ENCODE measurements around the gene LMO2. TPM values are rescaled to one million over a fixed set of nuclear protein-coding genes. Genes with fewer than 3 reads are reported as not detected.
"Not testable (repeated sequence)": the region's sequence is repeated elsewhere in the genome, so short reads cannot be mapped to it uniquely, and the experiment has no call there.

Gene LMO2
- 47.6 and 50.8 TPM in 2 replicates for total RNA-seq

DNA sequence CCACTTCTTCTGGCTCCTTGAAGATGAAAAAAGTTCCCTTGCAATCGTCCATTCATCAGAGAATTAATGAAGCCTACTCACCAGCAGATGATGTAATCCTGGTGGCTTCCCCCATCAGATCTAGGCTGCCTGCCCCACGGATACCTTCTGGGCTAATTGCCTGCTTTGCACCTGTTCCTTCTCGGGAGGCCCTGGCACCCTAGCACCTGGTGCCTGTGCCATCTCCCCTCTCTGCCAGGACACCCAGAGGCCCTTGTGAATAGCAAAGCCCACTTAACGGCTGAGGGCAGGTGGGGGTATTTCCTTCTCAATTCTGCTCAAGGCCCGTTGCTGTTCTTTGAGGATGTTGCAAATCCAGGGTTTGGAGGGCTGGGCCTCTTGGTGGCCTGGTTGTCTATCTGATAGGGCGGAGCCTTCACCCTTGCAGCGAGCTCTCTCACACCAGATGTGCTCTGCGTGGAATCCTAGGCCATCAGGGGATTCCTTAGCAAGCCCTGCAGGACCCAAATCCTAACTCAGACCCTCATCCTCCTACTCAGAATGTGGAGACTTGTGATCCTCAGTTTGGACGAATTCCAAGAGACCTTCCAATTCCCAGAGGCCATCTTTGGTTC is at the start of gene LMO2:
TSS of gene LMO2 (minus strand) at position 363 of the 614 bp plus-strand sequence. CDS start 22,360 bp downstream, outside the sequence.
- no peak for DNase-seq (ENCODE audit: low read depth in 2 of 2)

DNA sequence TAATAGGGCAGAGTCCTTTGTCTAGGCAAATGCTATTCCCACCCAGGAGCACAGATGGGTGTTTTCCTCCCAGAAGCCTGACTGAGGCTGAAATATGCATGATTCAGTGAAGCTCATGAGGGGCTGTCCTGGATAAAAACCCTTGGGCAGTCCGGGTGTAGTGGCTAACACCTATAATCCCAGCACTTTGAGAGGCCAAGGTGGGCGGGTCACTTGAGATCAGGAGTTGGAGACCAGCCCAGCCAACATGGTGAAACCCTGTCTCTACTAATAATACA is 48.6 kb upstream of the LMO2 start:
- no peak for DNase-seq (ENCODE audit: low read depth in 2 of 2)

DNA sequence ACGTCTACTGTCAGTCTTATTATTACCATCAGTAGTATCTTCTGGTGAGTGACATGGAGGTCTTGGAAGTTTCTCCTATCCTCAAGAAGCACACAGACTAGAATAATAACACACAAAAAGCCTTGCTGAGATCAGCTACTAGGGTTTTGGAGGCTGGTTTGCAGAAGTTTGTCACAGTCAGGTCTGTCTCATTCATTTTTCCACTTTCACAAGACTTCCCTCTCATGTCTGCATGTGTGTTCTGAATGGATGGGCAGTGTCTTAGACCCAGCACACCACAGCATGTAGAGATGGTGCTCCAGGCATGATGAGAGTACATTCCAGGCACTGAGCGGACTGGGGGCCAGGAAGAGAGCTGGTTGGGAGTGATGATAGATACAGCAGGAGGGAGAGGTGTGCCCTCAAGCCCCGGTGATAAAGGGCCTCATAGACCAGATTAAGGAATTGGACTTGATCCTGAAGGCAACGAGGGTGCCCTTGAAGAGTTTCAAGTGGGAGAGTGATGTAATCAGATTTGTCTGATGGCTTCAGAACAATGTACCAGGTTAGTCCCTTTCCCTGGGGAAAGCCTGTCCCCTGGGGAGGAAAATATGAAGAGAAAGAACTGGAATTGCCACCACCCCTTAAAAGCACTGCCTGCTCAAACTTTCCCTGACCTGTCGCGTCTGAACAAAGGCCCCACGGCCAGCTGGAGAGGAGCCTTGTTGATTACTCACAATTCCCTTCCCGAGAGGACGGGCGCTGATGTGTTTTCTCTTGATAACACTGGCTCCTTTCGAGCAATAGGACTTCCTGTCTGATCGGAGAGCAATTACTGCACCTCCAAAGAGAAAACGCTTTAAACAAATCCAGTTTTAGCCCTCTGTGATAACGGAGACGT is 45.1 kb upstream of the LMO2 start:
- DNase-seq (ENCODE audit: low read depth in 2 of 2), result peak in 1 of 2 donors; percentile 98

DNA sequence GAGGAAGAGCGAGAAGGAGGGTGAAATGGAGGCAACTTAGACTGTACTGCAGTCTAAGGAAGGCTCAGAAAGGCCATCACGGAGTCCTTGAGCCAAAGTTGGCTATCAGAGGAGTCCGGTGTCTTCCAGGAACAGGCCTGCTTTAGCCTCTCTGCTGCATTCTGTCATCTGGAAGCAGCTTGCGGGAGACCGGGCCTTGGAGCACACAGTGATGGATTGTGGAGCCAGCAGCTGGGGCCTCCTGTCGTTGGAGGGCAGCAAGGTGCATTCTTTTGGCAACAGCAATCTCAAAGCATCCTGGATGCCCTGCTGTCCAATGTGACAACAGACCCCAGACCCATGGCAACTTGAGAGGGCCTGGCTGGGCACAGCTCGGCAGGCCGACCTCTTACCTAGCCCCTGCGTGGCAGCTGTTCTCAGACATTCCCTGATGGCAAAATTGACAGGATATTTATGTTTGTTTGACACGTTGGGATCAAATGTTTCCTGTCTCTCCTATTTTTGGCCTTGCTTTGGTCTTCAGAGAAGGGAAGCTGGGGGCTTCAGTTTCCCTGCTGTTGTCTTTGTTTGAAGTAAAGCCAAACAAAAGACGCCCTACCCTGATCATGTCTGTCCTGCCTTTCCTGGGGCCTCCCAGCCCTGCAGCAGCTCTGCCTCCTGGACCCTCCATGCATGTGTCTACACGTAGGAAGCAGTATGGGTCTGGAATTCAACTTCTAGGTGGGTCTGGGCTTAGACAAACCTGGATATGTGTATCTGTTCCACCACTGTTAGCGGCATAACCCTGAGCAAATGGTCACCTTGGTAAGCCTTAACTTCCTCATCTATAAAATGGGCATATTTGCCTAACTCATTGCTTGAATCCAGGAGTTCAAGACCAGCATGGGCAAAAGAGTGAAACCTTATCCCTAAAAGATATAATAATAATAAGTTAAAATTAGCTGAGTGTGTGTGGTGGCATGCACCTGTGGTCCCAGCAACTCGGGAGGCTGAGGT is 43.9 kb upstream of the LMO2 start:
- peak in 1 of 2 donors; percentile 47 for DNase-seq (ENCODE audit: low read depth in 2 of 2)

DNA sequence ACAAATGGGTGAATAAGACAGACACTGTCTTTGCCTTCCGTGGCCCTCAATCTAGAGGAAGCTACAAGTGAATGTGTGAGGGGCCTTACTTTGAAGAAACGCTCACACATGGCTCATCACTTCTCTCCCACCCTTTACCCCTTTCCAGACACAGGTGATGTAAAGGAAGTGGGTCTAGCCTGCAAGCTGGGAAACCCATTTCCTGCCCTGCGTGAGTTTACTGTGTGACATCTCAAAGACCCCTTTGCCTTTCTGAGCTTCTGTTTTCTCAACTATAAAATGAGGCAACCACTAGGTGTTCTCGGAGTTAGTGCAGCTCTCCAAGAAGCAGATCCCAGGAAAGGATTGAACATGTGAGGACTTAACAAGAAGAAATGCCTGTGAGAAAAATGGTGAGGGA is 43.1 kb upstream of the LMO2 start:
- peak in 1 of 2 donors; percentile 12 for DNase-seq (ENCODE audit: low read depth in 2 of 2)

DNA sequence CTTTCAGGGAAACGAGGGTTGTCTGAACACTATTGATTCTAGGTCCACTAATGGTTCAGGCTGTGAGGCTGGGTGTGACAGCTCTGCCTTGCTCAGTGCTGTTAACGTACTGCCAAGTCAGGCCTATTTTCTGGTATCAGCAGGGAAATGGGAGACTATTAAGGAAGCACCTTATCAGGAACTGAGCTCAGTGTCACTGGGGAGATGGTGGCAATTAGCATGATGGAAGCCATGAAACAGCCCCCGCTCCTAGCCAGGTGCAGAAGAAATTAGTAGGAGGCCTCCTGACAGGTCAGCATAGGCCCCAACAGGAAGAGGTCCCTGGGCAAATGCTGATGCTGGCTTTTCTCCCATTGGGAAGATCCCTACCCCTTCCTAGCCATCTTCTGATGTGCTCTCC is 42.6 kb upstream of the LMO2 start:
- DNase-seq (ENCODE audit: low read depth in 2 of 2), result peak in 1 of 2 donors; percentile 14

DNA sequence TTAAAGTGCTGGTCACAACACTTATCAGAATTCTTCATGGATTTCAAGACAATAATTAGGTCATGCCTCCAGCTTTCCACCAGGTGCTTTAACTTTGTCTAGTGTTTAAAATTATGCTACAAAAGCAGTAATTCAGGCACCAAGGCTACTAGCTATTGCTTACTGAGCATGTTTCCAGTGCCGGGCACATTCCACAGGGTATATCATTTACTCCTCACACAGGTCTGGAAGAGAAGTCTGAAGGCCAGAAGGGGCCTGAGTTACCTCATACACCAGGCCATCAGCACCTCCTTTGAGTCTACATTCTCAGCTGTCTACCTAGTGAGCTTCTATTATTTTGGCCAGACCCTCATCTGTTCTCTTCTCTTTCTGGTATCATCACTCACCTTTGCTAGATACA is 41.7 kb upstream of the LMO2 start:
- no peak for DNase-seq (ENCODE audit: low read depth in 2 of 2)

DNA sequence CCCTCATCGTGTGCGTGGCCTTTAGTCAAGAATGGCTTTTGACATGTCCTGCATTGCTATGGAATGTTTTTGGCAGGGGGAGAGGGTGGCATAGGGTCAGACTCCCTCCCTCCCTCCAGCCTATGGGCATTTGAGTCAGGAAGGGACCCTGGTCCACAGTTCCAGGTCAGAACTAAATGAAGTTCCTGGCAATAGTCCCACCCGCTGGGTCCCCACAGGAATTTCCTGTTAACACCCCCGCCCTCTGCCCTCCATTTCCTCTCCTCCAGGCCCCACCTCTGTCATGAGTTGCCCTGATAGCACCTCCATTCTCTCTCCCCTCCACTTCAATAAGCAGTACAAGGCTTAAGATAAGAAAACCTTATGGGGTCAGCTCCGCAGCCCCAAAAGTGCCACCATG is 40.8 kb upstream of the LMO2 start:
- DNase-seq (ENCODE audit: low read depth in 2 of 2), result peak in 1 of 2 donors; percentile 51

DNA sequence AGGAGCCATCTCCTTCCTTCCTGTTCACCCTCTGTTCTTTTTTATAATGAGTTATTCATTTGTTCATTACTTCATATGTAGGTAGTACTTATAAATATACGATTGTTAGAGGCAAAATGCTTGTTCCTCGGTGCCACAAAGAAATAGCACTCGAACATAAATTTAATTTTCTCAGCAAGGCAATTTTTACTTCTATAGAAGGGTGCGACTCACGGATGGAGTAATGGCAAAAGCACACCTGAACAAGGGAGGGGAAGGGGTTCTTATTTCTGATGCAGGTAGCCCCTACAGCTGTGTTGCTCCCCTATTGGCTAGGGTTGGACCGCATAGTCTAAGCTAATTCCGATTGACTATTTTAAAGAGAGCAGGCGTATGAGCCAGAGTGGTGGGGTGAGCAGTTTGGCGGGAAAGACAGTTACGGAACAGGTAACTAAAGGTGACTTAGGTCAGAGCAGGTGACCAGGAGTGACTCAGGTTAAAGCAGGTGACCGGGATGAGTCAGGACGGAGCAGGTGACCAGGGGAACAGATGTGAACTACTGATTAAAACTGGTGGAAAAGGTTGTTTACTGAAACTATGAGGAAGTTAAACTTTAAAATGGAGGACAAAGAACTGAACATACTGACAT is 40.0 kb upstream of the LMO2 start:
- DNase-seq (ENCODE audit: low read depth in 2 of 2), result peak in 1 of 2 donors; percentile 19

DNA sequence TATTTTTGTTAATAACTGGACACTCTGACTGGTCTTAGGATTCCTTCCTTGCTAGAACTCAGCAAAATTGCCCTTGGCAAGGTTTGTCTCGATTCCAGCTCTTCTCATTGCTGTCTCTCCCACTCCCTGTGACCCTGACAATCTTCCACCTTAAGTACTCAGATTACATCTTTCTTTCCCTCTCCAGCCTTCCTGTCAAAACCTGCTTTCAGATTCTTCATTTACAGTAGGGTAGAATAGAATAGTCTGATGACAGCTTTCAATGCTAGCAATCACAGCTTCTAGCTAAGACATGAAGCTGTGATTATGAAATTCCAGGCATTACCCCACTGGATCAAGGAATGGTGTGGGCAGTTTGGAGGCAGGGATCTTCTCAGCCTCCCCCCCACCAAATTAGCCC is 39.2 kb upstream of the LMO2 start:
- no peak for DNase-seq (ENCODE audit: low read depth in 2 of 2)

DNA sequence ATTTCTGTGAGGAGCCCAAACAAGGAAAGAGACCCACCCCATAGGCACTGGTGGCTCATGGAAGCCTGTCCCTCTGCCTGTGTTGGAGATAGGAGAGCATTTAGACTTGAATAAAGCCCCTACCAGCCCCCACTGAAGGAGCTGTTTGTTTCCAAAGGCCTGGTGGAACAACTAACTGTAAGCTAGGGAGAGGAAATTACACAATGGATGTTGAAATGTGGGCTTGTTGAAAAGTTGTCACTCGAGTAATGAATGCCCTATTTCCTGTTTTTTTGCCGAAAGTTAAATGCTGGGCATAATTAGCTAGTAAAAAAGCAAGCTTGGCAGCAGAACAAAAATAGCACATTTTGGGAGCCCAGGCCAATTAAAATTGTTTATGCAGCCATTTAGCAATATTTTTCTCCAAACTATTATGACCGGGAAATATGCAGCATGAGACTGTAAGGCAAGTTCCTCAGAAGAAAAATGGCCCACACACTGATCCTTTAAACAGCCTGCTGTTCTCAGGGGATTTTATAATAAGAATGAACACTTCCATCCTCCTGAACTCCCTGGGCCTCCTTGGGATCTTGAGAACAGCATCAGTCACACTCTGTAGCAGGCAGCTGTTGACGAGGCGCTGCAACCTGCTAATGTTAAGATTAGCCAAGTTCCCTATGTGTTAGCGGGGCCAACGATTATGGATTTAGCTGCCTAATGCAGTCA is 38.6 kb upstream of the LMO2 start:
- peak; percentile 92 to 97 for DNase-seq (ENCODE audit: low read depth in 2 of 2)

DNA sequence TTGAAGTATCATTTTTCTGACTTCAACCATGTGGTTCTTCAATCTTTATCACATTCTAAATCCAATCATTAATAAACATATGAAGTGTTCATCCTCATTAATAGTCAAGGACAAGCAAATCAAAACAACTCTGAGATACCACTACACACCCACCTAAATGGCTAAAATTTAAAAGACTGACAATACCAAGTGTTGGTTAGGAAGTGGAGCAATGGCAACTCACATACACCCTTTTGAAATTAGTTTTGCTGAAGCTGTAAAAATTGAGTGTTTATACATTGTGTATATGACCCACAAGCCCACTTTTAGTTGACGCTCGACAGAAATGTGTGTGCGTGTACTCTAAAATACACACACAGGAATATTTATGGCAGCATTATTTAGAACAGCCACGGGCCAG is 36.7 kb upstream of the LMO2 start:
- no peak for DNase-seq (ENCODE audit: low read depth in 2 of 2)

DNA sequence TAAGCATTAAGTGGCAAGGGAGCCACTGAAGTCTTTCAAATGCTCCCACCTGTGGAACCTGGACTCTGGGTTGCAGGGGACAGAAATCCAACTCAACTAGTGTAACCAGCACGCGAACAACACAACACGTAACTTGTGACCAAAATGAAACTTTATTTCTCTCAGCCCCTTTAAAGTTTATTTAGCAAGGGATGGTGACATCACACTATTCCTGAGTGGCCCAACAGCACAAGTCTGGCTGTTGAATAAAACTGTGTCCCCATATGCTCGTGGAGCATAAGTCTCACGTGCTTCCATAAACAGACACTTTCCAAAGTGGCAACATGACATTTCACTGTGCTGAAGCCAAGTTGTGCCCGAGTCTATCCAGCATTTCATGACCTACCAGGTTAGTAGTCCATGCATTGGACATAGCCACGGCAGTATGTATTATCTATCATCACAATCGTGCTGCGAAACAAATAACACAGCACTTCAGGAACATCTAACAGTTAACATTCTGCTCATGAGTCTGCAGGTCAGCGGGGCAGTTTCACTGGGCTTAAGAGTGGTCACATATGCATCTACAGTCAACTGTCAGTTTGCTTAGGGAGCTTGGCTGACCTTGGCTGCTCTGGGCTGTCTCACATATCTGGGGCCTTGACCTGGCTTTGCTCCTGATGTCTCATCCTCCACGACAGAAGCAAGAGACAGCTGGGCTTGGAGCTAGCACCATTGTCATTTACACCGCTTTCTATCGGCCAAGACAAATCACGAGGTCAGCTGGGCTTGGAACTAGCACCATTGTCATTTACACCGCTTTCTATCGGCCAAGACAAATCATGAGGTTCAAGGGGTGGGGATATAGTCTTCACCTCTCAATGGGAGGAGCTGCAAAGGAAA is 35.0 kb upstream of the LMO2 start:
- DNase-seq (ENCODE audit: low read depth in 2 of 2), result no peak

DNA sequence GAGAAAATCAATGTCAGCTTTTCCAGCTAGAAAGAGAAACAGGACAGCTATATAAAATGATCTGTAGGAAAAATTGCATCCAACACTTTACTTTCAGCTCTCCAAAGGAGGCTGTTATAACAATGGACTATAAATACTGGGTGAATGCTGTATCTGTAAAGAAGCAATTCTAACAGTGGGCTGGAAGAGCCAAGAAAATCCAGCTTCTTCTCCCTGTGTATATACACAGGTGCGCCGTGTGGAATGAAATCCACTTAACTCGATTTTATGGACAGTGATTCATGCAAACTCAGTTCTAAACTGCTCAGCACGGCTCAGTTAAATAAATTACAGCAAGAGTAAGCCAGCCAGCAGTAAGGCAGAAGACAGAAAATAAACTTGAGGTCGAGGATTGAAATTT is 32.5 kb upstream of the LMO2 start:
- DNase-seq (ENCODE audit: low read depth in 2 of 2), result no peak

DNA sequence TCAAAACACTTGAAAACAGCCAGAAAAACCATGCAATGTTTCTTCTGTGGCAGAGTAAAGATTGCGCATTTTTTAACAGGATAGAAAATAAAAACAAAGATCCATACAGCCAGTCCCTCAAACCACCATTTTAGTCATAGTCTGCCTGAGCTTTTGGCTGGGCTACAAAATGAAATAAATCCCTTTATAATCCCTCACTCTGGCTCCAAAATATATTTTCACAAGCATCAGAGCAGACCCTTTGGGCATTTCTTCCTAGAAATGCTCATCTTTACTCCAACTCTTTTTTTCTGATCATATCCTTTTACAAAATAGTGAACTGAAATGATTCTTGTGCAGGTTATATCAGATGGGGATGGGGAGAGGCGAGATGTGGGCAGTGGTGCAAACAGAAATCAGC is 31.8 kb upstream of the LMO2 start:
- no peak for DNase-seq (ENCODE audit: low read depth in 2 of 2)

DNA sequence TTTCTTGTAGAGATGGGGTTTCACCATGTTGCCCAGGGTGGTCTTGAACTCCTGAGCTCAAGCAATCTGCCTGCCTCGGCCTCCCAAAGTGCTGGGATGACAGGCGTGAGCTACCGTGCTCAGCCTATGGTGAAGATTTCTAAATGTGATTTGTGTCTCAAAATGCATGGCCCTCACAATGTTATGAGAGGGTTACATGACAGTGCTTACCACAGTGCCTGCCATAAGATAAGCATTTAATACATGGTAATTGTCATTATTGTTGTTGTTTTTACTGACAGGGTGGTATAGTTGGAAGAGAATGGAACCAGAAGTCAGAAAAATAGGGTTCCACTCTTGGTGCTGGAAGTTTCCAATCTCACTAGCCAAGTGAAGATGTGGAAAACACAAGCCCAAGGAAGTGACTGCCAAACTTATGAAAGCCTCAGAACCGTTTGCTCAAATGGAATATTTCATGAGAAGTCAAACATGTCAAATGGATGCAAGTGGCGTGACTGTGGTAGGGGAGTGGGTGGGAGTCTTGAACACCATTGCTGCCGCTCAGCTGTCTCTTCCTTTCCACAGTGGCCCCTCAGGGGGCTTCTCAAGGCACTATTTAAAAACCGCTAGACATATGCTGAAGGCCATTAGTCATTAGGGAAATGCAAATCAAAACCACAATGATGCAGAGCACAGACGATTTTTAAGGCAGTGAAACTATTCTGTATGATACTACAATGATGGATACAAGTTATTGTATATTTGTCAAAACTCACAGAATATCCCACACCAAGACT is 29.1 kb upstream of the LMO2 start:
- DNase-seq (ENCODE audit: low read depth in 2 of 2), result no peak

DNA sequence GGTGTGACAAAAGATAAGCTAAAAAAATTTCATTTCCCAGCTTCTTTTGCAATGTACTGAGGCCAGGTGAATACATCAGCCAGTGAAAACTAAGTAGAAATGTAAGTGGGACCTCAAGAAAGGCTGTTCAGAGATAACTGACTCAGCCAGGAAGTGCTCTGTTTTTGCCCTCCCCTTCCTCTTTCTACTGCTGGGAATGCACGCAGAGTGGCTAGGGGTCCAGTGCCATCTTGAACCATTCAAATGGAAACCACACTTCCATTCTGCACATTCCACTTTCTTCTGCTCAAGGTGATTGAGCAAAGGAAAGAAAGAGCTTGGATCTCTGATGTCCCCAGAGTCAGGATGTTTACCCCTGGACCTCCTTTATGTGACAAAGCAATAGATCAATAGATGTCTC is 27.8 kb upstream of the LMO2 start:
- DNase-seq (ENCODE audit: low read depth in 2 of 2), result no peak

DNA sequence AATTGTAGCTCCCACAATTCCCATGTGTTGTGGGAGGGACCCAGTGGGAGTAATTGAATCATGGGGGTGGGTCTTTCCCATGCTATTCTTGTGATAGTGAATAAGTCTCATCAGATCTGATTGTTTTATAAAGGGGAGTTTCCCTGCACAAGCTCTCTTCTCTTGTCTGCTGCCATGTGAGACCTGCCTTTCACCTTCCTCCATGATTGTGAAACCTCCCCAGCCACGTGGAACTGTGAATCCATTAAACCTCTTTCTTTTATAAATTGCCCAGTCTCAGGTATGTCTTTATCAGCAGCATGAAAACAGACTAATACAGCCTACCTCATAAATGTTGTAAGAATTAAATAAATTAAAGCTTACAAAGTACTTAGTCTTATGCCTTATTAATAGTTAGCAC is 25.5 kb upstream of the LMO2 start:
- not testable (repeated sequence) for DNase-seq (ENCODE audit: low read depth in 2 of 2)

DNA sequence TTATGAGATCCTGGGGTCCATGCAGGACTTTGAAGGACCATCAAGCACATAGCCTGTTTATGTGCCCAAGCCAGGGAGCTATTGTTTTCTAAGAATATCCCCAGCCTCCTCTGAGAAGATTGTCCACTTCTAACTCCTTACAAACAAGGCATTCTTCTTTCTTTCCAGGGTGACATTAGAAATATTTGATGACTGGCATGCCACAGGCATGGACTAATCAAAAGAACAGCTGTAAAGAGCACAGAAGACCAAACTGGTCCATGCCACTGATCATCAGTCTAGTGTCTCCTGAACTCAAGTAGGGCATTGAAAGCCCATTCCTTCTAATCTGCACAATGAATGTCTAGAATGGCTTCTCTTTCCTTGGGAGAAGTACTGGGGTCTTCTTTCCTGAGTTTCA is 24.9 kb upstream of the LMO2 start:
- no peak for DNase-seq (ENCODE audit: low read depth in 2 of 2)

All from dermis microvascular lymphatic vessel endothelial cell (primary cell).